Smooth muscle cell (in vitro differentiated cells): ENCODE data around the gene MORN4. TPM values are rescaled to one million over a fixed set of nuclear protein-coding genes. Genes with fewer than 3 reads are reported as not detected.

ENCODE experiments used
- DNase-seq: peaks from one replicate; lab custom pipeline; 2025; ENCODE audit not compliant: unreplicated experiment; lab: John Stamatoyannopoulos, UW
- H2AFZ ChIP-seq: fragments of 200-600 bp; sonication (generic); 2 replicates; pipeline ENCODE4 v1.6.0; 2016; ENCODE audit warnings: antibody characterized with exemption, low read depth, mild to moderate bottlenecking
- H3F3A ChIP-seq: fragments of 200-600 bp; sonication (generic); 2 replicates; pipeline ENCODE4 v1.6.0; 2017; ENCODE audit warnings: antibody characterized with exemption, low read depth
- H3K27ac ChIP-seq: fragments of 200-600 bp; sonication (generic); 2 replicates; pipeline ENCODE4 v1.5.1; 2016; ENCODE audit warnings: low read depth, mild to moderate bottlenecking
- H3K27me3 ChIP-seq: fragments of 200-600 bp; sonication (generic); 2 replicates; pipeline ENCODE4 v1.6.1; 2016; ENCODE audit warnings: low read depth, mild to moderate bottlenecking
- H3K36me3 ChIP-seq: fragments of 200-600 bp; sonication (generic); 2 replicates; pipeline ENCODE4 v1.5.1; 2016; ENCODE audit warnings: low read depth
- H3K4me1 ChIP-seq: fragments of 200-600 bp; sonication (generic); 2 replicates; pipeline ENCODE4 v1.5.1; 2016; ENCODE audit warnings: low read depth
- H3K4me2 ChIP-seq: fragments of 200-600 bp; sonication (generic); 2 replicates; pipeline ENCODE4 v1.6.0; 2016; ENCODE audit warnings: mild to moderate bottlenecking
- H3K4me3 ChIP-seq: fragments of 200-600 bp; sonication (generic); 2 replicates; pipeline ENCODE4 v1.5.1; 2016; ENCODE audit warnings: mild to moderate bottlenecking
- H3K79me2 ChIP-seq: fragments of 200-600 bp; sonication (generic); 2 replicates; pipeline ENCODE4 v1.6.0; 2016; ENCODE audit warnings: low read depth, mild to moderate bottlenecking
- H3K9ac ChIP-seq: fragments of 200-600 bp; sonication (generic); 2 replicates; pipeline ENCODE4 v1.6.0; 2016; ENCODE audit warnings: low read depth
- H3K9me3 ChIP-seq: fragments of 200-600 bp; sonication (generic); replicated peaks from 2 replicates; pipeline ENCODE4 v1.5.1; 2016; ENCODE audit warnings: low read depth
- H4K20me1 ChIP-seq: fragments of 200-600 bp; sonication (generic); 2 replicates; pipeline ENCODE4 v1.6.0; 2016; ENCODE audit warnings: low read depth
- WGBS: methylation state at CpG from one replicate; pipeline ENCODE4 v1.1.7; 2016; ENCODE audit warnings: low lambda C conversion rate; 5-methylcytosine and 5-hydroxymethylcytosine counted together
- polyA plus RNA-seq: library from polyadenylated mRNA; unstranded; fragments of >200 nt; fragmentation: Nextera tagmentation; extraction: Ambion mirVana; gene quantifications from 2 replicates; pipeline ENCODE4 v1.2.1, GENCODE V29; 2016
- total RNA-seq: library from RNA; depleted of rRNA; stranded (reverse); fragments of >200 nt; gene quantifications from 2 replicates; pipeline ENCODE4 v1.2.3, GENCODE V29; 2014
- TF ChIP-seq, protein P1 (sequence below): fragments of 200-600 bp; sonication (generic); IDR thresholded peaks from 2 replicates; pipeline ENCODE4 v1.5.1; 2017; ENCODE audit warnings: borderline replicate concordance, mild to moderate bottlenecking, antibody characterized with exemption; ENCODE audit not compliant: insufficient read depth, poor library complexity, severe bottlenecking

The MORN4 gene
- total and polyA plus RNA-seq, 2 experiments from 2014 or later, result 2.9 to 16.8 TPM

DNA sequence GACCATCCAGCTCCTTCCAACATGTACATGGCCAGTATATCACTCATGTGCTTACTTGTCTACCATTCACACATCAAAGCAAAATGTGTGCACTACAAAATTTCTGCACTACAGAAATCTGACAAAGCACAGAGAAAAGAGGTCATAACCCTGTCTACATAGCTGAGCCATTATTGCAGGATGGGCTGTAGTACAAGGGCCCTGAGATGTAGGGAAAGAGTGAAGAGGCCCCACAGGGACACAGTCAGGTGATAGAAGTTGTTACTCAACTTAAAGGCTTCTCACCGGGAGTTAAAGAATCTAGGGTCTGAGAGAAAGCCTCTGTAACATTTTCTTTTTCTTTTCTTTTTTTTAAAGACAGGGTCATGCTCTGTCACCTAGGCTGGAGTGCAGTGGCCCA, 36.3 kb upstream of the MORN4 start:
- Histone ChIP-seq H4K20me1 (no peaks in the 10 kb centered on the region), H3K79me2 (no peaks in the 10 kb centered on the region), H3K27ac (no peak overlapping the region), H3F3A (no peaks in the 10 kb centered on the region), H3K4me3 (no peak overlapping the region), H2AFZ (no peak overlapping the region), H3K27me3 (no peaks in the 10 kb centered on the region), H3K36me3 (peaks cover 15% of the 10 kb centered on the region), H3K9me3 (no peaks in the 10 kb centered on the region), H3K9ac (no peak overlapping the region), H3K4me2 (no peak overlapping the region), H3K4me1 (no peaks in the 10 kb centered on the region)
- no peak for DNase-seq
- 83% methylated on average over 1 of the region's 1 CpG for WGBS
- TF ChIP-seq, protein P1, sequence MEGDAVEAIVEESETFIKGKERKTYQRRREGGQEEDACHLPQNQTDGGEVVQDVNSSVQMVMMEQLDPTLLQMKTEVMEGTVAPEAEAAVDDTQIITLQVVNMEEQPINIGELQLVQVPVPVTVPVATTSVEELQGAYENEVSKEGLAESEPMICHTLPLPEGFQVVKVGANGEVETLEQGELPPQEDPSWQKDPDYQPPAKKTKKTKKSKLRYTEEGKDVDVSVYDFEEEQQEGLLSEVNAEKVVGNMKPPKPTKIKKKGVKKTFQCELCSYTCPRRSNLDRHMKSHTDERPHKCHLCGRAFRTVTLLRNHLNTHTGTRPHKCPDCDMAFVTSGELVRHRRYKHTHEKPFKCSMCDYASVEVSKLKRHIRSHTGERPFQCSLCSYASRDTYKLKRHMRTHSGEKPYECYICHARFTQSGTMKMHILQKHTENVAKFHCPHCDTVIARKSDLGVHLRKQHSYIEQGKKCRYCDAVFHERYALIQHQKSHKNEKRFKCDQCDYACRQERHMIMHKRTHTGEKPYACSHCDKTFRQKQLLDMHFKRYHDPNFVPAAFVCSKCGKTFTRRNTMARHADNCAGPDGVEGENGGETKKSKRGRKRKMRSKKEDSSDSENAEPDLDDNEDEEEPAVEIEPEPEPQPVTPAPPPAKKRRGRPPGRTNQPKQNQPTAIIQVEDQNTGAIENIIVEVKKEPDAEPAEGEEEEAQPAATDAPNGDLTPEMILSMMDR, result no peak

DNA sequence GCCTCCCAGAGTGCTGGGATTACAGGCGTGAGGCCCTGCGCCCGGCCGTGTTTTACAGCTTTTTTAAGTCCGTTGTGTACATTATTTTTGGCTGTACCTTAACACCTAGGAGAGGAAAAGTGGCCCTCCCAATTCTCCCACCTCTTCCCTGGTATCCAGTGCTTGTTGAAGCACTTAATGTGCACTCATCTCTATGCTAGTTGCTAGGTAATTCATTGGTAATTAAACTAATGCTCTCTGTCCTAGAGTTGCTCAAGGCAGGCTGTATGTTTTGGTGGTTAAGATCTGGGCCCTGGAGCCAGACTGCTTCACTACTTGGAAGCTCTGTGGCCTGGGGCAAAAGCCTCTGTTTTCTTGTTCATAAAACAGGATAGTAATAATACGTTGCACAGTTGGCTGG, 34.2 kb upstream of the MORN4 start:
- H3K36me3 ChIP-seq, result peaks cover 15% of the 10 kb centered on the region
- no peak overlapping the region for H2AFZ ChIP-seq
- no peak for DNase-seq
- H3K4me1 ChIP-seq, result no peaks in the 10 kb centered on the region
- TF ChIP-seq, protein P1, result no peak
- H3F3A ChIP-seq, result no peaks in the 10 kb centered on the region
- no peak overlapping the region for H3K27ac ChIP-seq
- no peak overlapping the region for H3K4me2 ChIP-seq
- H4K20me1 ChIP-seq, result no peaks in the 10 kb centered on the region
- 84% methylated on average over 6 of the region's 6 CpGs for WGBS
- H3K27me3 ChIP-seq, result no peaks in the 10 kb centered on the region
- H3K79me2 ChIP-seq, result no peaks in the 10 kb centered on the region
- no peak overlapping the region for H3K4me3 ChIP-seq
- H3K9ac ChIP-seq, result no peak overlapping the region
- no peaks in the 10 kb centered on the region for H3K9me3 ChIP-seq

DNA sequence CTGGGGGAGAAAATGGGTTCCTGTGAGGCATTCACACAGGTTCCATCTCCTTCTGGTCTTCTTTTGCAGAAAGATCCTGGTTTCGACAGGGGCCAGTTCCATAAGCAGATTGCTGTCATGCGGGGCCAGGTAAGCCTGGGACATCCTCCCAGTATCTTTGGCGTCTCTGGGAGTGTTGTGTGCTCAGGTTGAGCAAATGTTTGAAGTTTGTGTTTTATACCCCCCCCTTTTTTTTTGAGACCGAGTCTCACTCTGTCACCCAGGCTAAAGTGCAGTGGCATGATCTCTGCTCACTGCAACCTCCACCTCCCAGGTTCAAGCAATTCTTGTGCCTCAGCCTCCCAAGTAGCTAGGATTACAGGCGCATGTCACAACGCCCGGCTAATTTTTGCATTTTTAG, 33.7 kb upstream of the MORN4 start:
- no peak overlapping the region for H3K4me3 ChIP-seq
- TF ChIP-seq, protein P1, result no peak
- peaks cover 15% of the 10 kb centered on the region for H3K36me3 ChIP-seq
- WGBS, result 94% methylated on average over 7 of the region's 7 CpGs
- no peak overlapping the region for H3K4me2 ChIP-seq
- H3K27me3 ChIP-seq, result no peaks in the 10 kb centered on the region
- no peaks in the 10 kb centered on the region for H3F3A ChIP-seq
- no peaks in the 10 kb centered on the region for H3K79me2 ChIP-seq
- H3K27ac ChIP-seq, result no peak overlapping the region
- no peak overlapping the region for H3K9ac ChIP-seq
- no peaks in the 10 kb centered on the region for H3K4me1 ChIP-seq
- peaks cover 1% of the 10 kb centered on the region for H4K20me1 ChIP-seq
- DNase-seq, result no peak
- H3K9me3 ChIP-seq, result no peaks in the 10 kb centered on the region
- no peak overlapping the region for H2AFZ ChIP-seq

DNA sequence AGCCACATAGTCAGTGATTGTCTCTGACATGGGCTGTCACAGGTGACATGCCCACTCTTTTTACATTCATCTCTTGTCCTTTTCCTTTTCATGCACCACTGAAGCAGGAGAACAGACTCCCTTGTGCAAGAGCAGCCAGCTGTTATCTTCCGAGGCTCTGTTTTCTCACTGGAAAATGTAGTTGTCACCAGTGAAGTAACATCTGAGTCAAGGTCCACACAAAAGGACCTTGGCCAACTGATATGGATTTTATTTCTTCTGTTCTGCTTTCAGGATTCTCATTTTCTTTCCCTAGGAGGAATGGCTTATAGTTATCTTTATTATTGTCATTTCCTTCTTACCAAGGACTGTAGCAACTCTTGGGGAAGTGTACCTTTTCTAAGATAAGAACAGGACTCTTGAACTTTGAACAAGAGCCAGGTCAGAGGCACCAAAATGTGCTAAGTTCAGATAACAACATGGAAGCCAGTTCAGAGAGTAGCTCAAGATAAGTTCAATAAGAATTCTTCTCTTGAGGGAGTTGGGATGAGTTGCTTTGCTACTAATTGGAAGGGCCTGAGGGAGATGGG, 31.1 kb upstream of the MORN4 start:
- H3K4me1 ChIP-seq, result no peaks in the 10 kb centered on the region
- TF ChIP-seq, protein P1, result no peak
- no peak overlapping the region for H3K4me2 ChIP-seq
- DNase-seq, result no peak
- no peaks in the 10 kb centered on the region for H3K9me3 ChIP-seq
- no peaks in the 10 kb centered on the region for H3K79me2 ChIP-seq
- H3K4me3 ChIP-seq, result no peak overlapping the region
- H4K20me1 ChIP-seq, result peaks cover 5% of the 10 kb centered on the region
- no peak overlapping the region for H3K27ac ChIP-seq
- H3K27me3 ChIP-seq, result no peaks in the 10 kb centered on the region
- peaks cover 11% of the 10 kb centered on the region for H3K36me3 ChIP-seq
- no peaks in the 10 kb centered on the region for H3F3A ChIP-seq
- H2AFZ ChIP-seq, result no peak overlapping the region
- no peak overlapping the region for H3K9ac ChIP-seq
- 85% methylated on average over 1 of the region's 1 CpG for WGBS
